GM21576 (cell line): Measurements from ENCODE around the gene GPR119.
"Not testable (repeated sequence)": the region's sequence is repeated elsewhere in the genome, so short reads cannot be mapped to it uniquely, and the experiment has no call there.

Source experiments
- ATAC-seq: cut with Tn5 transposase; IDR thresholded peaks from one replicate; pipeline ENCODE4 v1.9.1; 2021; ENCODE audit warnings: mild to moderate bottlenecking, moderate library complexity; ENCODE audit not compliant: unreplicated experiment

The GPR119 gene

DNA sequence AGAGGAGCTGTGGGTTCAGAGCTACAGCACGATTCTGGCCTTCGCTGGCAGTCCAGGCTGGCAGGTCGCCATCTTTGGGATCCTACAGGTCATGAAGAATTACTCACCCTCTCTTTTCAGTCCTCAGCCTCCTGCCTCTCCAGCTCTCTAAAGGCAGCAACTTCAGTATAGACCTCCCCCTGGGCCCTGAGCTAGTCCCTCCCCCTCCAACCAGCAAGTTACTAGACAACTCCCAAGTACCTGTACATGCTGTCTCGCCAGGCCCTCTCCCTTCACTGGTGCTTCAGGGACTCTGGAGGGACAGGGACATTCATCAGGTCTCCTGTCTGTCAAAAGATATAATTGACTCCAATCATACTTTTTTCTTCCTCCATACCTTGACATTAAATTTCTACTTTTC lies at the start of gene GPR119:
TSS of gene GPR119 (minus strand) at position 155 of the 400 bp plus-strand sequence. CDS start 227 bp downstream, outside the sequence.
- no peak for ATAC-seq

DNA sequence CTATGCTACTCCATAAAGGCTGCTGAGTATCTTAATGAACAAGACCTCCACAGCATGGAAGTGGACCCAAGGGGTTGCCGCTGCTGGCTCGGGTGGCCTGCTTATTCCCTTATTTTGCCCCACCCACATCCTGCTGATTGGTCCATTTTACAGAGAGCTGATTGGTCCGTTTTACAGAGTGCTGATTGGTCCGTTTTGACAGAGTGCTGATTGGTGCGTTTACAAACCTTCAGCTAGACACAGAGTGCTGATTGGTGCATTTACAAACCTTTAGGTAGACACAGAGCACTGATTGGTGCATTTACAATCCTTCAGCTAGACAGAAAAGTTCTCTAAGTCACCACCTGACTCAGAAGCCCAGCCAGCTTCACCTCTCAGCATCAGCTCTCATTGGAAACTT lies 43.8 kb upstream of the GPR119 start:
- ATAC-seq = not testable (repeated sequence)

DNA sequence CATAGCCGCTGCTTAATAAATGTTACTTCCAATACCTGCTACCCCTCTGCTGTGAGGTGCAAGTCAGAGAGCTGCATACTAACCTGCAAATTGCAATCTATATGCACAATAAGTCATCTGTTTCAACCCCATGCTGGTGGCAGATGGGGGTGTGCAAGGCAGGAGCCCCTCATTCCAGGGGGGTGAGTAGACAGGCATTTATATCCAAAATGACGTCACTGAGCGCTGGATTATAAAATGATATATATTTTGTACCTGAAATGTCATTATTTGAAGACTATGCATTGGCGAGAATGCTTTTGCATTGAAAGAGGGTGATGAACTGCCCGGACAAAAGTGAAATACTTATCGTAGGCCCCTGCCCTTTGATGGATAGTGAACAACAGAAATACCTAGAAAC lies 41.1 kb upstream of the GPR119 start:
- ATAC-seq = no peak

DNA sequence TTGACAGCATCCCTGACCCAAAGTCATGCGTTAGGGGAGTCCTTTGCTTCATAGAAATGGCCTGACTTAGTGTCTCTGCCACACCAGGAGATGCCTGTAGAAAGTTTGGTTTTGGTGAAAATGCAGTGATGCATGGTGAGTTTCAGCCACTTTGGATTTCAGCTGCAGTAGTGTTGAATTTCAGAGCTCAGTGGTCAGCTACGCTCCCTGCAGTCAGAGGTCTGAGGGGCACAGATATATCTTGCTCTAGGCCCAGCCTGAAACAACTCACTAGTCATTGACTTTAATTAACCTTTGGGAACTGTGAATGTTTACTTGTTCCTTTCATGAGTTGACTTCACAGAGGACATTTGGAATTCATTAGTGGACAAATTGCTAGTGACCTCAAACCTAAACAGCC lies 33.8 kb upstream of the GPR119 start:
- ATAC-seq = no peak

DNA sequence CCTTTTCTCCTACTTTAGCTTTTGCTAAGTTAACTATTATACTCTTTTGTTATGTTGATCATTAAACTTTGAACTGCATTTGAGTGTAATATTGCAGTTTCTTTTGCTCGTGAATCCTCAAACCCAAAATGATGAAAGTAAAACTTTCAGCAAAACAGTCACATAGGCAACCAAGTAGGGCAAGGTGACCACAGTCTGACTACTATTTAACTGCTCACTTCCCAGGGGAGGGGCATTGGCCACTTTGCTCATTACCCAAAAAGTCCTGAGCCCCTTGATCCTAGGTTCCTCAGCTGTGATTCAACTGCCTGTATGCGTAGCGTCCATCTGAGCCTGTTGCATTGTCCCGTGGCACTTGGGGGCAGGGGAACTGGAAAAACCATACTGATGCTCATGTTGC lies 33.3 kb upstream of the GPR119 start:
- no peak for ATAC-seq

DNA sequence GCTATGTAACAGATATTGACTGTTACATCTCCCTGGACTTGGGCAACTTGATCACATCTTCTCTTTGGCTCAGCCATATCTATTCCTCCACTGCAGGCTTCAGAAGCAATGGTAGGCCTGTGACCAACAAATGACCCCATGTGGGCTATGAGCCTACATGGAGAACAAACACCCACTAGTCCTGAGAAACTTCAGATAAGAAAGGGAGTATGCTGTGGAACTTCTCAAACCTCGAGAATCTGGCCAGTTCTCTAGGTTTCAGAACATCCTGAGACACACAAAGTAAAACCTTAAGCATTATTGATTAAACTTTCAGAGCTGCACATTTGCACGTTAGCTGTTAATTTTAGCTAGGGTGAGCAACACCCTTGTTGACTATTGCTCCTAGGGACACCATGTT lies 32.6 kb upstream of the GPR119 start:
- no peak for ATAC-seq

DNA sequence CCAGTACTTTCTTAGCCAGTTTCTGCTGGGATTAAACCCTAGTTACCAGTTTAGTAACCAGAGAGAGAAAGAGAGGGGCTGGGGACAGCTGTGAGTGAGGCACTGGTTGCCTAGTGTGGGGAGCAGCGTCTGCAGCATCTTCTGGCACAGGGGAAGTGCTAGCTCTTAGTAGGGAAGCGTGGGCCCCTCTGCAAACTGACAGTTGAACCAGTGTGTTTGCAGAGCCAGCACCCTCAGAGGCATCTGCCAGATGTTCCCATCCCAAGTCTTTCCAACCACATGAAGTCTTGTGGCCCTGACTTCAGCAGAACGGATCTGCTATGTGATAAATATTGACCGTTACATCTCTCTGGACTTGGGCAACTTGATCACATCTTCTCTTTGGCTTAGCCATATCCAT lies 31.3 kb upstream of the GPR119 start:
- no peak for ATAC-seq

DNA sequence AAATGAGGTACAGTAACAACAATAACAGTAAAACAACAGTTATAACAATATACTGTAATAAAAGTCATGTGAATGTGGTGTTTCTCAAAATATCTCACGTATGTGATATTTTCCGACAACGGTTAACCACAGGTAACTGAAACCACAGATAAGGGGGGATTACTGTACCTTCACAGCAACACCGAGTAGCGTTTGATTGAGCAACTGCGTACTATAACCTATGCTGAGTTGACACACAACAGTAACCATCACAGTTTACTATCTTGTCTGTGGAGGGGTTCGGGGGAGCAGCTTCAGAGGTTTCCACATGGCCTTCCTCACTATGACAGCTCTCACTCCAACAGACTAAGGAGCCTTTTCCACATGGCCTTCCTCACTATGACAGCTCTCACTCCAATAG lies 29.7 kb upstream of the GPR119 start:
- ATAC-seq = no peak

DNA sequence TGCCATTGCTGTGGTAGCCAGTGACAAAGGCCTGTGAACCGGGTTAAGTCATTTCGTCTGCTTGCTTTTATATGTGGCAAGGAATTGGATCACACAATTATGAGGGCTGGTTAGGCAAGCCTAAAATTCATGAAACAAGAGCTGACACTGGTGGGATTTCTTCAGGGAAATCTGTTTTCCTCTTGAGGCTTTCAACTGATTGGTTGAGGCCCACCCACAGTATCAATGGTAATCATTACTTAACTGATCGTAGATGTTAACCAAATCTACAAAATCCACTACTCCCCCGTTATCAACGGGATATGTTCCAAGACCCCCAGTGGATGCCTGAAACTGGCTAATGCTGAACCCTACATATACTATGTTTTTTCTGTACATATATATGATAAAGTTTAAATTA lies 29.3 kb upstream of the GPR119 start:
- ATAC-seq = no peak

DNA sequence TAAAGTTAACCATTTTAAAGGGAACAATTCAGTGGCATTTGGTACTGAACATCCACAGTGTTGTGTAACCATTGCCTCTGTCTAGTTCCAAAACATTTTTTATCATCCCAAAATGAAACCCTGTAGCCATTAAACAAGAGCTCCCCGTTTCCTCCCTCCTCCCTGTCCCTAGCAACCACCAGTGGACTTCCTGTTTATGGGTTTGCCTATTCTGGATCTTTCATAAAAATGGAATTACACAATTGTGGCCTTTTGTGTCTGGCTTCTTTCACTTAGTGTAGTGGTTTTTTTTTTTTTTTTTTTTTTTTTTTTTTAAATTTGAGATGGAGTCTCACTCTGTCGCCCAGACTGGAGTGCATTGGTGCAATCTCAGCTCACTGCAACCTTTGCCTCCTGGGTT lies 27.9 kb upstream of the GPR119 start:
- ATAC-seq = no peak

DNA sequence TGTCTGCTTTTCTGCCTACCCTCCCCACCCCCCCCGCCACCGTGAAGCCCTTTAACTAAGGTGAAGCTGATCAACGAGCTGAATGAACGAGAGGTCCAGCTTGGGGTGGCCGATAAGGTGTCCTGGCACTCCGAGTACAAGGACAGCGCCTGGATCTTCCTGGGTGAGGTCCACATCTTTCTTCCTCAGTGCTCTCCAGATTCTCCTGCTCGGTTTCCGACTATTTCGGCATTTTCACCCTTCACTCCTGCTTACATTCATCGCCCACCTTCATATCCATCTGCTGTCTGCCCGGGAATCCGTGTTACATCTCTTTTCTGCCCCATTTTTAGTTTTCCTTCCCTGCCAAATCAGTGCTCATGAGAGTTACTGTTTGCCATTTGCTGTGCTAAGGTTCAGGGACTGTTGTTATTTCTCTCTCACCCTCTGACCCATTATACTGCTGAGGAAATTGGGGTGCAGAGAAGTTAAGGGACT lies 16.8 kb upstream of the GPR119 start:
- no peak for ATAC-seq

DNA sequence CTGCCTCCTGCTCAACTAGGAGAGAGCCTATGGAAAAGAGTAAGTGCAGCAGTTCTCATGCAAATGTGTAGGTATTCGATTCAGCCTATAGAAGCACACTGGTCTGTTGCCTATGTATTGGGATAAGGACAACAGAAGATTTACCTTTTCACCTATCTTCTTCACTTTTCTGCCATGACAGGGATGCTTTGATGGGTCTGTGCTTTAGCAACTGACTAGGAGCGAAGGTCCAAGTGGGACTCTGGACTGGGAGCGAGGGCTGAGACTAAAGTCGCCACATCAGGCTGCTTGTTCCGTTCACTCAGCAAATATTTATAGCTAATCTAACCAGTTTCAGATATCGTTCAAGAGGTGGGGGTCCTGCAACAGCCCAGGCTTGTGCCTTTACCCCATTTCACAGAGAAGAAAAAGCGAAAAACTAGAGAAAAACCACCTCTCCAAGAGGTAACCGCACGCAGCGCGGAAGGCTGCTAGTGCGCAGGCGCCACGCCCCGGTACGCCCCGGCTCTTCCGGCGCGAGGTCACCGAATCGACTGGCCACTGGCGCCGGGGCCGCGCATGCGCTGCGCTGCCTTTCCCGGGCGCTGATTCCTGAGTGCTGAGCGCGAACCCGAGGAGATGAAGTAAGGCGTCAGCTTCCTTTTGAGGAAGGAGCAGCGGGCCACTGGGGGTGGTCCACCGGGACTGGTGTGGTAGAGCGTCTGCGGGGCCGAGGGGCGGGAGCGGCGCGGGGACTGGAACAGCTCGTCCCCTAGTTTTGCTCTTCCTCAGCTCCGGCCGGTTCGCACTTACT lies 16.1 kb upstream of the GPR119 start, which contains the start of gene RBMX2:
TSS of gene RBMX2 (plus strand) at position 573 of the 793 bp plus-strand sequence. CDS start at position 619, 46 bp downstream.
- peak; percentile 96 for ATAC-seq

DNA sequence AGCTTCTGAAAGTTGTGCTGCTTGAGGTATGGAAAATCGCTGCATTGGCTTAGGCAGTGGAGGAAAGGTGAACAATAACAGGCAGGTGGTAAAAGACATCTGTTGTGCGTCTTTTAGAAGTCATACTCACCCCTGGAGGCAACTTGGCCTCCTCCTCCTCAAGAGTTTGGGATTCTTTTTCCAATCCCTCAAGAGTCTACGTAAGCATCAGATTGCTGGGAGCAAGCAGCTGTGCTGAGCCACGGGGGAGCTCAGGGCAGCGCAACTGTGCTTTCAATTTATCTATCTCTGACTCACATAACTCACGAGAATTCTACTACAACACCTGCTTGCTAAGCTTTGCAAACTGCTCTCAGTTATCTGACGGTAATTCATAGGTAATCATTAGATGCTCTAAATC lies 9.9 kb upstream of the GPR119 start:
- ATAC-seq = no peak

DNA sequence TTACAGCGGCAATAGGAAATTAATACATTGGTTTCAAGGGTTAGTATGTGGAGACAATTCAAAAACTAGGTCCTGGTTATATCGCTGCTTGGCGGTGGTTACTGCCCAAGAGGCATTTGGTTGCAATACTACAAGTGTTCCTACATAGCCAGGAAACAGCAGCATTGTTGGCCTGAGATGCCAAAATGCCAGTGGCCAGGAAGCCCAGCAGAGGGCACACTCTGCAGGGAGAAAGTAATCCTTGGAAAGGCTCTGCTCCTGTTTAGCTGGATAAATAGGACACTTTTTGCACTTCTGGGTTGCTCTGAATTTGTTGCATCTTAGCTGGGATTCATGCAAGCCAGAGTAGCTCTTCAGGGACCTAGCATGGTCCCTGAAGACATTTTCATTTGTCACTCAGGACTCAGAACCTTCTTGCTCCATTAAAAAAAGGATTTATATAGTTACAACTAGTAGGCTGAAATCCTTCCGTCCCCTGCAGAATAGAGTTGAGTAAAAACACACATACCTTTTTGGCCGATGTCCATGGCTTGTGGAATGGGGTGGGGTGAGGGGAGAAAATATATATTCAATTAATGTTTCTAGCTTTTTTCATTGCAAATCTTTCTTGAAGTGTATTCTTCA lies 8.1 kb upstream of the GPR119 start:
- ATAC-seq = no peak

DNA sequence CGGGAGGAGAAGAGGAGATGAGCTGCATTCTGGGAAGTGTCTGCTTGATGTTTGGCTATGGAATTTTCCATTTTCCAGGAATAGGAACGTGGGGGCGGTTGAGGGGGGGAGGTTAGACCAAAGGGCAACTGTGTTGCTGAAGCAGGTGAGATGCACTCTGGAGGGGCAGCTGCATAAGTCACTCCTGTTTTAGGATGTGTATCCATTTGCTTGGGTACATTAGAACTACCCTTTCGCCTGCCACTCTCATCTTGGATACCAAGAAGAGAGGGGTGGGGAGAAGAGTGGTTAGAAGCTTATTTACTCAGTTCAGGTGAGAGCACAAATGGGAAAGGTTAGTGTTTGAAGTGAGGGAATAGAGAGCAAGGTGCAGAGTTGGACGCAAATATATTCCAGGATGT lies 934 bp upstream of the GPR119 start:
- no peak for ATAC-seq

DNA sequence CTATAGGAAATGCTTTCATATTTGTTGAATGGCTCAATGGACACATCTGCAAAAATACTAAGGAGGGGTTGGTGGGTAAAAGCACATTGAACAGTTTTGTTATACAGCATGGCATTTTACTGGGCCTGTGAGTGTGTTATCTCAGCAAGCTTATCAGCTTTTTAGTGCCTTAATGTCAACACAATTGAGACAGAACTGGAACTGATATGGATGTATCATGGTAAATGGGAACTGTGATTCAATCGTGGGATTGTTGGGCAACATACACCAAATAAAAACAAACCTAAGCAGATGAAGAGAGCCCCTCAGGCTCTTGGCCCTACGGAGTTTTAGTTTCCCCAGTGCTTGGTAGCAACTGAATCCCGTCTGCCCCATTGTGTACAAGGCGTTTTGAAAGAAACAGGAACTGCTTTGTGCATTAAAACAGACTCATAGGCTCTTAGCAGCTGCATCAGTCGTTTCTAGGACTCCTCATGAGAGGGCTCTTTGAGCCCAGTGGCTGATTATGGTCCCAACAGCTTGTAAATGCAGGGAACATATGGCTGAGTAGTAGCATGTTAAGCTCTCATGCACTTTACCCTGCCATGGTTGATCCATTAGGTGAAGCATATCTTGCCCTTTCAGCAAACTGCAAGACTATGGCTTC lies 7.3 kb downstream of the GPR119 start:
- no peak for ATAC-seq

DNA sequence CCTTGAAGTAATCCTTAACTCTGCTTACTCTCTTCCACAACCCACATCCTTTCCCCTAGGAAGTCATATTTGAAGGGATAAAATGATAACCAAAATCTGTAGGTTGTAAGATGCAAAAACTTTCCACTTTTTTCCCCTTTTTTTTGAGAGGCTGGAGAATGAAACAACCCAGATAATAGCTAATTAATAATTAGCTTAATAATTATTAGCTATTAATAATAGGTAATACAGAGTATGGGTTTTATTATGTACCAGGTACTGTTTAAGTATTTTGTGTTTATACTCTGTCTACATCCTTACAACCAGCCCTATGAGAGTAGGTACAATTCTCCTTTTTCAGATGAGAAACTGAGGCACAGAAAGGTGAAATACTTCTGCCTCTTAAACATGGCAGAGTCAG lies 9.4 kb downstream of the GPR119 start:
- ATAC-seq = no peak

DNA sequence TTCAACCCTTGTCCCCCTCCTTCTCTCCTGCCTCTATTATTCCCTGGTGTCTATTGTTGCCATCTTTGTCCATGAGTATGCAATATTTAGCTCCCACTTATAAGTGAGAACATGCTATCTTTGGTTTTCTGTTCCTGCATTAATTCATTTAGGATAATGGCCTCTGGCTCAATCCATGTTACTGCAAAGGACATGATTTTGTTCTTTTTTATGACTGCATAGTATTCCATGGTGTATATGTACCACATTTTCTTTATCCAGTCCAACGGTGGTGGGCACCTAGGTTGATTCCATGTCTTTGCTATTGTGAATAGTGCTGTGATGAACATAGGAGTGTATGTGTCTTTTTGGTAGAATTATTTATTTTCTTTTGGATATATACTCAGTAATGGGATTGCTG lies 33.4 kb downstream of the GPR119 start:
- ATAC-seq = not testable (repeated sequence)

DNA sequence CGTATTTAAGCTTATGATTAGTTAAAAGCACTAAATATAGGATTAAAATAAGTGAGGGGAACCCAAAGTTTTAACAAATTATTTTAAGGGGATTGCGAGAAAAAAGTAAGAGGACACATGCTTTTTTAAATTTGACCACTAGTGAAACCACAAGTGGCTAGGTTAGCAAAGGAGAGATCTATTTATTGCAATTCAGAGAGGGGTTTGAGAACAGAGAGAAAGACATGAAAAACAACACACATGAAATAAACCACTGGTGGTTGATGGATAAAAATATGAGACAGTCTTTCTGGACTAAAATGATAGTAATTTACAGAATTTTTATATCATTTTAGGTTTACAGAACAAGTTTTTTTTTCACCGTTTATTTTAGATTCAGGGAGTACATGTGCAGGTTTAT lies 33.9 kb downstream of the GPR119 start:
- no peak for ATAC-seq

DNA sequence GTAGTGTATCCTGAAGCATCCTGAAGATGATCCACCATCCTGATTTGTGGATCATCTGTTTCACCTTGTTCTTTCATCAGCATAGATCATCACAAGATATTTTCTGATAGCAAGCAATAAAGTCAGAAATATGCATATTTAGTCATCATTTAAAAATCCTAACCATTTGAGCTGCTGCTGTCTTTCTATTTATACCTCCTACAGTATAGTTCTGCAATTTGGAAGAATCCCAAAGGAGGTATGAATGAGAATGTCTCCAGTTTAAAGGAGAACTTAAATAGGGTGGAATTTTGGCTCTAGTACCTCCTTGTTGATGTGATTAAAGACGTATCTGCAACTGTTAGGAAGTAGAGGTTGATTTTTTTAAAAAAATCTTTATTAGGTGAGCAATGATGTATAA lies 38.2 kb downstream of the GPR119 start:
- ATAC-seq = no peak

DNA sequence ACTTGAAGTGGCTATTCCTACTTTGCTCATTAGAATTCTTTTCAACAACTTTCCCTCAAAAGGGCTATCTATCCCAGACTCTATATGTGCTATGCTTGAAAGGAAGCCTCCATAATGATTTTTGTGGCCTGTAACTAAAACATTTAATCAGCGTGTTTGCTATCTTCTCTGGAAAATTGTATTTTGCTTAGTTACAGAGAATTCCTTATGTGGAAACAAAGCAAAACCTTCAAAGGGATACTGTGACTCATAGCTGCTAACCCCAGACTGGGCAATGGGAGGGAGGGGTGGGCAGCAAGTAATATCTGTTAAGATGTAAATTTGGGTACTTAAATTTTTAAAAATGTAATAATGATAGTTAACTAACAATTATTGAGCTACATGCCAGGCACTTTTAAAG lies 42.1 kb downstream of the GPR119 start:
- ATAC-seq = no peak

DNA sequence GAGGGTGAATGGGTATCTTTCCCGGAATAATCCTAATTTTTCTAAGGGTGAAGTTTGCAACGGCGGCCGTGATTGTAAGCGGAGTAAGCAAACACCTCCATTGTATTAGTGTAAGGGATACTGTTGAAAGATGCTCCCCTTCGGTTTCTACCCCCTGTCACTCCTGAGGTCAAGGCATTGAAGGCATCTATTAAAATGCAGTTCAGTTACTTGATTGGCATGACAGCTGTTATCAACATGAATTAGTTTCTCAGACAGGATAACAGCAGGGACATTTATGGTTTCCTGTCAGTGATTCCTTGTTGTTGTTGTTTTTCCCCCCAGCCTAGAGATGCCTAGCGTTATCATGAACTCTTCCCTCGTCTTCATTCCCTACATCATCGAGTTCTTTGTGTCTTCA lies 45.2 kb downstream of the GPR119 start:
- no peak for ATAC-seq
